K562 (cell line): Measurements from ENCODE around the gene GCNT1. TPM values are rescaled to one million over a fixed set of nuclear protein-coding genes. Genes with fewer than 3 reads are reported as not detected.

Experiments
- ATF1 ChIP-seq, 2 experiments: fragments of 450-650 bp in 1 of 2; IDR thresholded peaks; 2 replicates each; pipeline ENCODE4 v1.6.1; 2016; ENCODE audit warnings: missing compliant biosample characterization in 1 of 2, missing genetic modification characterization in 1 of 2
- CHD4 ChIP-seq: fragments of 200-600 bp; sonication (generic); IDR thresholded peaks from 3 replicates; pipeline ENCODE4 v1.6.1; 2012; ENCODE audit warnings: low read depth, mild to moderate bottlenecking, mixed read lengths, low read length, inconsistent platforms; ENCODE audit not compliant: insufficient read depth, insufficient replicate concordance, poor library complexity, severe bottlenecking
- CREM ChIP-seq: IDR thresholded peaks from 2 replicates; pipeline ENCODE4 v1.6.1; 2014; ENCODE audit warnings: antibody characterized with exemption, low read depth
- CSDE1 ChIP-seq, 2 experiments: fragments of 450-650 bp; IDR thresholded peaks; 2 replicates each; pipeline ENCODE4 v1.6.1; 2016; ENCODE audit warnings: mild to moderate bottlenecking in 1 of 2
- CTBP1 ChIP-seq: fragments of 450-650 bp; IDR thresholded peaks from 2 replicates; pipeline ENCODE4 v1.6.1; 2016; ENCODE audit warnings: borderline replicate concordance
- CXXC5 ChIP-seq: fragments of 250-450 bp; sonication (Bioruptor Pico); IDR thresholded peaks from 2 replicates; pipeline ENCODE4 v1.8.0; 2022; ENCODE audit warnings: inconsistent platforms, mild to moderate bottlenecking, moderate library complexity
- EGR1 ChIP-seq: fragments of 450-650 bp; conservative IDR thresholded peaks from 2 replicates; pipeline ENCODE4 v1.6.1; 2017; ENCODE audit warnings: mild to moderate bottlenecking
- HMGN3 ChIP-seq: IDR thresholded peaks from 2 replicates; pipeline ENCODE4 v1.6.1; 2011; ENCODE audit warnings: borderline replicate concordance, low read depth, mild to moderate bottlenecking, mixed read lengths, low read length; ENCODE audit not compliant: insufficient read length; ENCODE audit errors: extremely low read depth
- HNRNPLL ChIP-seq: fragments of 200-400 bp; formaldehyde crosslinking; IDR thresholded peaks from 2 replicates; pipeline ENCODE4 v1.6.1; 2017; ENCODE audit warnings: low read length, low read depth, mild to moderate bottlenecking; ENCODE audit not compliant: poor library complexity, severe bottlenecking
- PTRF ChIP-seq: fragments of 450-650 bp; IDR thresholded peaks from 2 replicates; pipeline ENCODE4 v1.6.1; 2016; ENCODE audit warnings: mild to moderate bottlenecking, missing genetic modification characterization, missing compliant biosample characterization
- TBP ChIP-seq: optimal IDR thresholded peaks from 2 replicates; pipeline ENCODE3; 2011; ENCODE audit warnings: low read depth, low read length, improper control_type of control experiment
- ZNF780A ChIP-seq: fragments of 250-450 bp; sonication (Bioruptor Pico); IDR thresholded peaks from 2 replicates; pipeline ENCODE4 v1.5.0; 2021; ENCODE audit warnings: mild to moderate bottlenecking
- polyA plus RNA-seq, 8 experiments: library from polyadenylated mRNA; depleted of rRNA in 4 of 8; stranded (reverse) in 5 of 8; unstranded in 3 of 8; fragments of >200 nt; fragmentation: Nextera tagmentation in 2 of 8; fragmentation: Illumina TruSeq in 1 of 8; extraction: Ambion mirVana in 2 of 8; extraction: Trizol in 1 of 8; gene quantifications; 2 replicates each; pipeline versions ENCODE4 v1.2.1 to v1.2.3, GENCODE V29; 2011 to 2014; ENCODE audit warnings: inconsistent platforms in 1 of 8, missing spikeins in 1 of 8
- total RNA-seq, 7 experiments: library from RNA; depleted of rRNA in 6 of 7; stranded (reverse); fragments of >200 nt in 6 of 7; fragmentation: Illumina TruSeq in 2 of 7; extraction: Trizol in 2 of 7; gene quantifications; 2 replicates each; pipeline versions ENCODE4 v1.2.1 to v1.2.3, GENCODE V29; 2011 to 2021; ENCODE audit warnings: low replicate concordance in 1 of 7
- TF ChIP-seq, protein P1 (sequence below): fragments of 200-800 bp; sonication (Bioruptor generic); IDR thresholded peaks from 2 replicates; pipeline ENCODE4 v1.6.1; 2016; ENCODE audit warnings: missing genetic modification characterization, missing compliant biosample characterization
- TF ChIP-seq, protein P2 (sequence below), 3 experiments: IDR thresholded peaks in 2 of 3; conservative IDR thresholded peaks in 1 of 3; 2 replicates each; pipeline ENCODE4 v1.5.1; 2011 to 2012; ENCODE audit warnings: low read length in 3 of 3, mild to moderate bottlenecking in 3 of 3, control low read depth in 2 of 3, improper control_type of control experiment in 1 of 3, inconsistent platforms in 1 of 3, low read depth in 1 of 3, mixed read lengths in 1 of 3, moderate library complexity in 1 of 3; ENCODE audit not compliant: insufficient read depth in 2 of 3
- TF ChIP-seq, protein P3 (sequence below): fragments of 250-450 bp; sonication (Bioruptor Pico); IDR thresholded peaks from 2 replicates; pipeline ENCODE4 v1.5.0; 2020; ENCODE audit warnings: mild to moderate bottlenecking

GCNT1 gene
- total and polyA plus RNA-seq, 9 of the 15 experiments (the other 6 are each of a cell fraction or from before 2014, with no cell fraction given): 0.01 to 0.71 (median 0.10) TPM

DNA sequence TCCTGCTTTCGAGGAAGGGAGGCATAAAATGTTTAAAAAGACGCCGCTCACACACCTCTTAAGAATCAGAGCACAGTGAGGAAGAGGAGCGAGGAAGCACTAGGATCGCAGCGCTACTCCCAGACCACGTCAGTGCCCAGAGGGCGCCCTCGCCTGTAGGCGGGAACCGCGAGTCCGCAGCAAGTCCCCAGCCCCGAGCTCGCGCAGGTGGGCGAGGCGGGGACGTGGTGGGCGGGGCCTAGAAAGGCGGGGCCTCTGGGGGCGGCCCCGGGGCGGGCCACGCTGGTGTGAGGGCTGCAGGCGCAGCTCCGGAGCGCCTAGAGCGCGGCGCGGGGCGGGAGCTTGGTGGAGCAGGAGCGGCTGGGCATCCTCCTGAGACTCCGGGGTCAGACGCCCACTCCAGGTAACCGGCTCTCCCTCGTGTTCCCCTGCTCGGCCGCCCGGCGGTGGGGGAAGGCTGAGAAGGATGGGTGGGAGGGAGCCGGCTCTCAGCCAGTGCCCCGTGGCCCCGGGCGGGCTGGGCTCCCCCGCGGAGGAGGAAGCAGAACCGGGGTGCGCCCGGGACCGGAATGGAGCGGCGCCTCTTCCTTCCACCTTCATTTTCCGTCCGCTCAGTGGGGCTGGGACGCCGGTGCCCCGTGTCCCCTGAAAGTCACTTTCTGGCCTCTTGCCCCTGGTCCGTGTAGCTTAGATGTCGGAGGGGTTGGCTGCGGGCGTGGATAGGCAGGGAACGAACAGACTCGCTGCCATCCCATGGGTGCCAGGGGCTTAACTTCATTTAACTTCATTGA is at the start of gene GCNT1 (continued):
- TF ChIP-seq, protein P1, sequence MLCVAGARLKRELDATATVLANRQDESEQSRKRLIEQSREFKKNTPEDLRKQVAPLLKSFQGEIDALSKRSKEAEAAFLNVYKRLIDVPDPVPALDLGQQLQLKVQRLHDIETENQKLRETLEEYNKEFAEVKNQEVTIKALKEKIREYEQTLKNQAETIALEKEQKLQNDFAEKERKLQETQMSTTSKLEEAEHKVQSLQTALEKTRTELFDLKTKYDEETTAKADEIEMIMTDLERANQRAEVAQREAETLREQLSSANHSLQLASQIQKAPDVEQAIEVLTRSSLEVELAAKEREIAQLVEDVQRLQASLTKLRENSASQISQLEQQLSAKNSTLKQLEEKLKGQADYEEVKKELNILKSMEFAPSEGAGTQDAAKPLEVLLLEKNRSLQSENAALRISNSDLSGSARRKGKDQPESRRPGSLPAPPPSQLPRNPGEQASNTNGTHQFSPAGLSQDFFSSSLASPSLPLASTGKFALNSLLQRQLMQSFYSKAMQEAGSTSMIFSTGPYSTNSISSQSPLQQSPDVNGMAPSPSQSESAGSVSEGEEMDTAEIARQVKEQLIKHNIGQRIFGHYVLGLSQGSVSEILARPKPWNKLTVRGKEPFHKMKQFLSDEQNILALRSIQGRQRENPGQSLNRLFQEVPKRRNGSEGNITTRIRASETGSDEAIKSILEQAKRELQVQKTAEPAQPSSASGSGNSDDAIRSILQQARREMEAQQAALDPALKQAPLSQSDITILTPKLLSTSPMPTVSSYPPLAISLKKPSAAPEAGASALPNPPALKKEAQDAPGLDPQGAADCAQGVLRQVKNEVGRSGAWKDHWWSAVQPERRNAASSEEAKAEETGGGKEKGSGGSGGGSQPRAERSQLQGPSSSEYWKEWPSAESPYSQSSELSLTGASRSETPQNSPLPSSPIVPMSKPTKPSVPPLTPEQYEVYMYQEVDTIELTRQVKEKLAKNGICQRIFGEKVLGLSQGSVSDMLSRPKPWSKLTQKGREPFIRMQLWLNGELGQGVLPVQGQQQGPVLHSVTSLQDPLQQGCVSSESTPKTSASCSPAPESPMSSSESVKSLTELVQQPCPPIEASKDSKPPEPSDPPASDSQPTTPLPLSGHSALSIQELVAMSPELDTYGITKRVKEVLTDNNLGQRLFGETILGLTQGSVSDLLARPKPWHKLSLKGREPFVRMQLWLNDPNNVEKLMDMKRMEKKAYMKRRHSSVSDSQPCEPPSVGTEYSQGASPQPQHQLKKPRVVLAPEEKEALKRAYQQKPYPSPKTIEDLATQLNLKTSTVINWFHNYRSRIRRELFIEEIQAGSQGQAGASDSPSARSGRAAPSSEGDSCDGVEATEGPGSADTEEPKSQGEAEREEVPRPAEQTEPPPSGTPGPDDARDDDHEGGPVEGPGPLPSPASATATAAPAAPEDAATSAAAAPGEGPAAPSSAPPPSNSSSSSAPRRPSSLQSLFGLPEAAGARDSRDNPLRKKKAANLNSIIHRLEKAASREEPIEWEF (CRISPR knock-in tag): no peak
- TF ChIP-seq ATF1 (CRISPR knock-in tag; IDR thresholded peaks at IDR 0.05): no peak
- peak; percentile 49; the same call in 1 of the 2 replicates for TF ChIP-seq ATF1 (tag; IDR thresholded peaks at IDR 0.05)
- TF ChIP-seq CTBP1: 0 out of 2 replicates have a peak, but pooled peaks have one; percentile 31
- TF ChIP-seq, protein P2, sequence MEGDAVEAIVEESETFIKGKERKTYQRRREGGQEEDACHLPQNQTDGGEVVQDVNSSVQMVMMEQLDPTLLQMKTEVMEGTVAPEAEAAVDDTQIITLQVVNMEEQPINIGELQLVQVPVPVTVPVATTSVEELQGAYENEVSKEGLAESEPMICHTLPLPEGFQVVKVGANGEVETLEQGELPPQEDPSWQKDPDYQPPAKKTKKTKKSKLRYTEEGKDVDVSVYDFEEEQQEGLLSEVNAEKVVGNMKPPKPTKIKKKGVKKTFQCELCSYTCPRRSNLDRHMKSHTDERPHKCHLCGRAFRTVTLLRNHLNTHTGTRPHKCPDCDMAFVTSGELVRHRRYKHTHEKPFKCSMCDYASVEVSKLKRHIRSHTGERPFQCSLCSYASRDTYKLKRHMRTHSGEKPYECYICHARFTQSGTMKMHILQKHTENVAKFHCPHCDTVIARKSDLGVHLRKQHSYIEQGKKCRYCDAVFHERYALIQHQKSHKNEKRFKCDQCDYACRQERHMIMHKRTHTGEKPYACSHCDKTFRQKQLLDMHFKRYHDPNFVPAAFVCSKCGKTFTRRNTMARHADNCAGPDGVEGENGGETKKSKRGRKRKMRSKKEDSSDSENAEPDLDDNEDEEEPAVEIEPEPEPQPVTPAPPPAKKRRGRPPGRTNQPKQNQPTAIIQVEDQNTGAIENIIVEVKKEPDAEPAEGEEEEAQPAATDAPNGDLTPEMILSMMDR (IDR thresholded peaks at IDR 0.05 in 2 of 3, conservative IDR thresholded peaks at IDR 0.05 in 1 of 3; ENCODE audit: insufficient read depth in 2 of 3, low read depth in 1 of 3, low read length in 3 of 3): peak; percentile 34 to 51 (median 35); a peak in 4 of 6 replicates
- peak; percentile 77 for TF ChIP-seq CREM
- TF ChIP-seq, protein P3, sequence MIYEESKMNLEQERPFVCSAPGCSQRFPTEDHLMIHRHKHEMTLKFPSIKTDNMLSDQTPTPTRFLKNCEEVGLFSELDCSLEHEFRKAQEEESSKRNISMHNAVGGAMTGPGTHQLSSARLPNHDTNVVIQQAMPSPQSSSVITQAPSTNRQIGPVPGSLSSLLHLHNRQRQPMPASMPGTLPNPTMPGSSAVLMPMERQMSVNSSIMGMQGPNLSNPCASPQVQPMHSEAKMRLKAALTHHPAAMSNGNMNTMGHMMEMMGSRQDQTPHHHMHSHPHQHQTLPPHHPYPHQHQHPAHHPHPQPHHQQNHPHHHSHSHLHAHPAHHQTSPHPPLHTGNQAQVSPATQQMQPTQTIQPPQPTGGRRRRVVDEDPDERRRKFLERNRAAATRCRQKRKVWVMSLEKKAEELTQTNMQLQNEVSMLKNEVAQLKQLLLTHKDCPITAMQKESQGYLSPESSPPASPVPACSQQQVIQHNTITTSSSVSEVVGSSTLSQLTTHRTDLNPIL (CRISPR knock-in tag): no peak
- TF ChIP-seq CHD4: no peak
- TF ChIP-seq HMGN3: peak; percentile 40
- no peak for TF ChIP-seq CSDE1 (IDR thresholded peaks at IDR 0.05)
- no peak for TF ChIP-seq PTRF (tag)
- TF ChIP-seq HNRNPLL: no peak
- no peak for TF ChIP-seq TBP
- no peak for TF ChIP-seq ZNF780A (CRISPR knock-in tag)
- TF ChIP-seq CXXC5 (CRISPR knock-in tag): peak; percentile 65
- TF ChIP-seq EGR1: peak; percentile 60
